Anterior cingulate cortex (tissue), 58 donors: ENCODE data around the gene CORO2A.

Experiments
- DNase-seq, 58 donors: peaks; one replicate each; lab custom pipeline; 2025; lab: John Stamatoyannopoulos, UW

CORO2A gene

DNA sequence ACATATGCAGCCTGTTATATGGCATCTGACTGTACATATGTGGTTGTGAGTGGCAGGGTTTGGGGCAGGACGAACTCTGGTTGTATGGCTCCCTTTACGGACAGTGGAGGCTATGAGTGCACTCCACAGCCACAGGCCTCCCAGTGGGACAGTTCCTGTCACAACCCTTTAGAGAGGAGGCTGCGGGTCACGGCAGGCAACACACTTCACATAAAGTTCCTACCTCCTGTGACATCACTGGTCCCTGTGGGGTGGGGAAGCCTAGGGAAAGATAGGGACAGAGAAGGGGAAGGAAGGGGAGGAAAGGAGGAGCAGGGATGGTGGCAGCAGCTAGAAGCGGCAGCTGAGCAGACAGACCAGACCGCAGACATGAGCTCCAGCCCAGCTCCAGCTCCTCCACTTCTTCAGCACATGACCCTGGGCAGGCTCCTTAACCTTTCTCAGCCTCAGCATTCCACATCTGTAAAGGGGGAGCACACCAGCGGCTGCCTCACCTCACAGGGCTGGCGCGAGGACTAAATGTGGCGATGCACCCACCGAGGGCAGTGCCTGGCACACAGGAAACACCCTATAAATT is 27.4 kb upstream of the CORO2A start:
- DNase-seq: no peak

DNA sequence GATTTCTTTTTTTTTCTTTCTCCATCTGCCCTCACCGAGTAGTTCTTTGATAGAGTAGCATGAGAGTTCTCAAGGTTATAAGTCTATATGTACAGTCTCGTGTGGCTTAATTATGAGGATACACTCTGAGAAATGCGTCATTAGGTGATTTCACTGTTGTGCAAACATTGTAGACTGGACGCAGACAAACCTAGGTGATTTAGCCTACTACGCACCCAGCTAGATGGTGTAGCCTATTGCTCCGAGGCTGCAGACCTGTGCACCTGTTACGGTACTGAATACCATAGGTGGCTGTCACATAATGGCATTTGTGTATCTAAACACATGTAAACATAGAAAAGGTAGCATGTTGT is 26.9 kb upstream of the CORO2A start:
- no peak for DNase-seq

DNA sequence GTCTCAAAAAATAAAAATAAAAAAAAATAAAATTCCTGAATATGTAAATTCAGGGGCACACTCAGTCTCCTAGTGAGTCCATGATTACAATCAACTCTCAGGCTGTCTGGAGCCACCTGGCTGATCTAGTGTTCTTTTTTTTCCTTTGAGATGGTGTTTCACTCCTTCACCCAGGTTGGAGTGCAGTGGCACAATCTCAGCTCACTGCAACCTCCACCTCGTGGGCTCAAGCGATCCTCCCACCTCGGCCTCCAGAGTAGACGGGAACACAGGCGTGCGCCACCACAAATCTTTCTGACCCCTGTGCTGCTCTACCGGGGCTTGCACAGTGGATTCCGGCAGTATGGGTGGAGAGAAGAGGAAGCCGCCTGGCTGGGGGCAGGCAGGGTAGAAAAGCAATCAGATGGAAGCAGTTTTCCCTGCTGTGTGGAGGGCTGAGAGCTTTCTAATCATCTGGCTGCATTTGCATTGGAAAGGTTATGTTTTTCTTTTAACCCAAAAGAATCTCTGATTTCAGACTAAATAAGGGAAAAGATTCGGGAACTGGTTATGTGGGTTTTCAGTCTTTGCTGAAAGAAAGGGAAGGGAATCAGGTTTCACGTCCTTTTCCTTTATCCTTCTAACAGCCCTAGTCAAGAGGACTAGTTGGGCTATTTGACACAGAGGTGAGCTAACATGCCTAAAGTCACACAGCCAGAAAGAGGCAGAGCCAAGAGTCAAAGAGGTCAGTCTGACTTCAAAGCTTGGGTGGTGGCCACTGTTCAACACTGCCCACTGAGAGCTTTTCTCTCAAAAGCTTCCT is 26.3 kb upstream of the CORO2A start:
- no peak for DNase-seq

DNA sequence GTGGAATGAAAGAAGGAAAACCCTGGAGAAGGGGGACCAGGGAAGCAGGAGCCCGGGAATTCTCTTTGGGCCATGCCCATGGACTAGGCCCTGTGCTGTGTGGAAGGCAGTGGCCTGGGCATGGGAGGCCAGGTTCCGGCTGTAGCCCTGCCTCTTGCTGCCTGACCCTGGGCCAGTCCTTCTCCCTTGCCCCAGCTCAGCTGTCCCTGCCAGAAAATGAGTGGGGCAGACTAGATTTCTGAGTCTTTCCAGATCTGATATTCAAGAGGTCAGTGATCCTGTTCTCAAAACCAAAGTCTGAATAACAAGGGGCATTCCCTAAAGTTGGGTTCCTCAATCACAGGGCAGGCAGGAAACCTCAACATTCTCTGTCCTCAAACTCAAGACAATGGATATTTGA is 24.8 kb upstream of the CORO2A start:
- no peak for DNase-seq

DNA sequence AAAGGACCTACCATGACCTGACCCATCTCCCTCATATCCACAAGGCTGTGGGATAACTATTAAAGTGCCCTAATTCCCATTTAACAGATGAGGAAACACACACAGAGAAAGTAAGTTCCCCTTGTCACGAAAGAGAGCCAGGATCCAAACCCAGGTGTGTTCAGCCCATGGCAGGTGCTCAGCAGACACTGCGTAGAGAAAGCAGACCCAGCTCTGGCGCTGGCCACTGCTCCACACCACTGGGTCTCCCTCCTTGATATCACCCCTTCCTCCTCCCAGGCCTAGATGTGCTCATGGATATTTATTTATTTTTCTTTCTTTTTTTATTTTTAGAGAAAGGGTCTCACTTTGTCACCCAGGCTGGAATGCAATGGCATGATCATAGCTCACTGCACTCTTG is 24.0 kb upstream of the CORO2A start:
- no peak for DNase-seq

DNA sequence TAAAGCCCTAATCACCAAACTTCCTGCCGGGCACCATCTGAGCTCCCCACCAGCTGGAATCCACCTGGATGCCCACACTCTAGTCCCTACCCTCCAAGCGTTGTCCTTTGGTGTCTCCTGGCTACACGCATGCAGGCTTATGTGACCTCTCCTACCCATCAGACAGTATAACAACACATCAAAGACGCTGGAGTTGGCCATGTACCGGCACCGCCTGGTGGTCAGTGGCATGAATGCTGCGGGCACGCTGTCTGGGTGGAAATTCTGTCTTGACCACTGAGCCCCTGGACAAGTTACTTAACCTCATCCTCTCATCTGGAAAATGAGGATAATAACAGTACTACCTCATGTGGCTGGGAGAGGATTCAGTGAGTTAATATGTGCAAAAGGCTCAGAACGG is 23.4 kb upstream of the CORO2A start:
- no peak for DNase-seq

DNA sequence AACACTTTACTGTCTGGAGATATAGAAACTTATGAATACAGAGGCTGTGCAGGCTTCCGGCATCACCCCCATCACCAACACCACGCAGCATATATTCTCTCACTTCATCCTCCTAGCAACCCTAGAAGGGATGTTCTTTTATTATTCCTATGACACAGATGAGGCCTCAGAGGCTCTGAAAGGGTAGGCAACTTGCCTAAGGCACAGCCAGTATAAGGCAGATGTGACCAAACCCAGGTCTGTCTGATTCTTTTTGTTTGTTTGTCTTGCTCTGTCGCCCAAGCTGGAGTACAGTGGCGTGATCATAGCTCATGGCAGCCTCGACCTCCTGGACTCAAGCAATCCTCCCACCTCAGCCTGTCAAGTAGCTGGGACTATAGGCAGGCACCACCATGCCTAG is 22.8 kb upstream of the CORO2A start:
- DNase-seq: no peak

DNA sequence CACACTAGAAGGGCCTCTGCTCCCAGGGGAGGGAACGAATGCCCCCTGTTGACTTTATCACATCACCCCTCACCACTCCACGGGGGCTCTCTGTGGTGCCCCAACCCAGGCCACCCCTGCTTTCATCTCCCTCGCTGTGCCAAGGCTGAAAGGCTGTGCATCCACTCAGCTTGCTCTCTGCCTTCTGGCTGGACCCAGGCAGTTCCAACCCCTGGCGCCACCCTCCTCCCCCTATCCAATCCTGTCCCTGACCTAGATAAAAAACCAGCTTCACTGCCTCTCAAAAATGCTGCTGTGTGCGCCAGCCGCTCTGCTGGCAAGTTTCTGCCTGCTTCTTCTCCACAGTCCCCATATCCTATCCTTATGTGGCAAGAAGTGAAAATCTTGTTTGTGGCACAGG is 22.4 kb upstream of the CORO2A start:
- peak in 21 of 58 donors; percentile 3 to 55 (median 22) for DNase-seq

DNA sequence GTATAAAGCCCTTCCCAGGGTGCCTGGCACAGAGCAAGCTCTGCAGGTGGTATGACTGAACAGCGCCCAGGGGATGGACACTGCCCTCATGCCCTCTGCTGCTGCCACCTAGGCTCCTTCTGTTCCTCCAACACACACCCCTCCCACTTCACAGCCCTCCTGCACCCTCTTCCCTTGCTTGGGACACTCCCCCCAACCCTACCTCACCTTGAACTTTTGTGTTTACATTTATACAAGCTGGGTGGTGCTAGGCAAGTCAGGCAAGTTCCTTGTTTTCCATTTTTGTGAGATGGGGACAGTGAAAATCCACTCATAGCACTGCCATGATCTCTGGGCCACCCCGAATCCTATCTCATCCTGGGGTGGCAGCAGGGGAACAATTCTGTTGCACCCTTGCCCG is 18.8 kb upstream of the CORO2A start:
- DNase-seq: no peak

DNA sequence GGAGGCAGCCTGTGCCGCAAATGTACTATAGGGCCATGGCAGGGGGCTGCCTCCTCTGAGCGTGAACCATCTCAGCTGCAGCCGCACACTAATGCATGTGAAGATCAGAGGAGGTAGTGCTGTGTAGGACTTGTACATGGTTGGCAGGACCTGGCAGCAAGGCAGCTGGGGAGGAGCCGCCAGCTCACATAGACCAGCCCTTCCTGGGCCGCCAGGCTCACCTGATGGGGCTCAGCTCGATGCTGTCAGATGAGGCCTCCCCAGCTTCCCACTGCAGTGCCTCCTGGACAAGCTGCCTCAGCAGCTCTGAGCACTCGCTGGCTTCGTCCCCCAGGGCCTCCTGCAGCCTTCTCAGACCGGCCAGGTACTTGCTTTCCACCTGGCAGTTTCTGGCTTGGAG is 18.0 kb upstream of the CORO2A start:
- DNase-seq: no peak

DNA sequence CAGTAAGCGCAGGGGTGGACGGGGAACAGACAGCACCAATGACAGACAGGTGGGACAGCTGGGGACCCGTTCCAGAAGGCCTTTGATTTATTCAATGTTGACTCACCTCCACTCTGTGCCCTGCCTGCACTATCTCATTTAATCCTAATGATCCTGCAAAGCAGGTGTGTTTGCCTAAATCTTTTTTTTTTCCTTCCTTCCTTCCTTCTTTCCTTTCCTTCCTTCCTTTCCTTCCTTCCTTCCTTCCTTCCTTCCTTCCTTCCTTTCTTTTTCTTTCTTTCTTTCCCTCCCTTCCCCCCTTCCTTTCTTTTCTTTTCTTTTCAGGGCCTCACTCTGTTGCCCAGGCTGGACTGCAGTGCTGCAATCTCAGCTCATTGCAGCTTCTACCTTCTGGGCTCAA is 17.1 kb upstream of the CORO2A start:
- no peak for DNase-seq

DNA sequence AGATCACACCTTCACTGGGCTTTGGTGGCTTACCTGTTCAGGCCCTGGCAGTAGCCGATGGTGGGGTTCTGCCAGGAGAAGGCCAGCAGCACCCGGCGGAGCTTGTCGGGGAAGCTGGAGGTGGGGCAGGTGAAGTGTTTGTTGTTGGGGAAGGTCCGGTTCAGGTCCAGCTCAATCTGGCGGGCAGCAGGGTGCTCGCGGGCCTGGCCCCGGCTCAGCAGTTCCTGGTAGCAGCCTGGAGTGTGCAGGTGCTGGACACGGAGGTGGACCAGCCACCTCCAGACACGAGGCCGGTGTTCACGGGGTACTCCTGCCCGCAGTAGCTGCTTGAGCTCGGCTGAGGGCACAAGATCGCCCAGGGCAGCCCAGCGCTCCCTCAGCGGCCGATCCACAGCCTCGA is 16.2 kb upstream of the CORO2A start:
- no peak for DNase-seq

DNA sequence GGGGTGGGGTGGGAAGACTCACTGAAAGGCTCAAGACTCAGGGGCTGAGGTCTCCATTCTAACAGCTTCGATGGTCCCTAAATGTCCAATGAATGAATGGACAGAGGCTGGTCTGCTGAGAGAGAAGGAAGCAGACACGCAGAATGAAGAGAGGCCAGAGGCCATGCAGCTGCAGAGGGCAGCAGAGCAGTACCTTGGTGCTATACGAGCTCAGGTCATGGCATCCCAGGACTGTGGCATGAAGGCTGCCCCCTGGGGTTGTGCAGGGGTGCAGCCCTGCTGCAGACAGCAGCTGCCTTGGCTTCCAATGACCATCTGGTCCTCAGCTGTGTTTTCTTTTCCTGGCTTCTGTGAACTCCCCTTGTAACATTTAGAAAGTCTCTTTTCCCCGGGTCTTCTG is 15.2 kb upstream of the CORO2A start:
- DNase-seq: no peak

DNA sequence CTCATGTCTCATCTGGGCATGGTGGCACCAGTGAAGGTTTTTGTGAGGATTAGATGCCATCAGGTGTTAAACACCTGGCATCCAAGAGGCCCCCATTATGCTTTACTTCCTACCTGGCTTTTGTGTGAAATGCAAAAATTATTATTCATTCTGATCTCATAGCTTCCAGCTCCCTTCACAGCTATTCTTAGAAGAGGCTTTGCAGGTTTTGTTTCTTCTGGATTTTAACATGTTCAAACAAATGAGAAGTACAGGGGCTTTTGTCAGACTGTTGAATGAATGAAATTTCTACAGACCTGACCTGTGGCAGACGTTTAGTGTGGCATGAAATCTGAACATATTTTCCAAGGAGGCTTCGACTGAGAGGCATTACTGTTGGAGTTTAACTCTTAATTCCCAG is 14.3 kb upstream of the CORO2A start:
- DNase-seq: no peak

DNA sequence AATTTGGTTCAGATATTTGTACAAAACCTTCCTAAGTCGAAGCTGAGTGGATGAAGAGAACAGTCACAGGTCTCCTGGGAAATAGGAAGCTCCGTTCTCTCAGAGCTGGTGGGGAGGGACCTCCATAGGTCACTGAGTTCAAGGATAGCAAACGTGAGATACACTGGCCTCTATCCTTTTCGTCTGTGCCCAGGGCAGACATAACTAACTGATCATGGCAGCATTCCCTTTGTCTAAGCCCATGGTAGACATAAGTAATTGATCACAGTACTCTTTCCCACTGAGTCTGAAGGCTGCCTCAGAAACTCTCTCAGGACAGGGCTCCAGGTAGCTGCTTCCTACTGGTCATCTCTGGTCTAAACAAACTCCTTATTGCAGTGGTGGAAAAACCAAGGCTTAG is 12.3 kb upstream of the CORO2A start:
- DNase-seq: no peak

DNA sequence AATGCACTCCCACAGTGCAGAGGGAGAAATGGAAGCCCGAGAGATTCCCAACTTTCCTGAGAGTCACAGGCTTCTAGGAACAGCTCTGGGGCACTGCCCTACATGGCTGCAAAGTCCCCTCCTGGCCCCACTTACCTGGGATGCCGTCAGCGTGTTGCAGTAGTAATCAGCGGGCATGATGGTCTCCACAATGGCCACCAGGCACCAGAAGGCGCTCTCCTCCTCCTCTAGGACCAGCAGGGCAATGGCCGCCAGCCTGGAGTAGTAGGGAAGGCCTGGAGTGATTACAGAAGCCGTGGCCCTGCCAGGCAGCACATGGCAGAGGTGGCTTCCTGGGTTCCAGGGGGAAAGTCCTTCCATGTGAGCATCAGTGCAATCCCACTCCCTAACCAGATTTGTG is 10.7 kb upstream of the CORO2A start:
- DNase-seq: no peak

DNA sequence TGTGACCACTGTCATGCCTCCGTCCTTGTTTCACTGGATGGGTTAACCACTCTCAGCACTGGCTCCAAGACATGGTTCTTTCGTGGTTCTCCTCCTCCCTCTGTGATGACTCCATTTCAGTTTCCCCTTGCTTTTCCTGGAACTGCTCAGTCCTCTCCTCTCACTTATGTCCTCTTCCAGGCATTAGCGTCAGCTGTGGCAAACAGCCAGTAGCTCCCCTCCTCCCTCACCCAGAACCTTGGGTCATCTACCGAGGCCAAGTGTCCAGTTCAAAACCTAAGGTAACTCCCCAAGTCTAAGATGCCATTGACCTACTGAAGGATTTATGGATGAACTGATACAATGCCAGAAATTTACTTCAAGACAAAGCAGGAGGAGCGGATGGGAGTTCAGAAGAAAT is 9.8 kb upstream of the CORO2A start:
- no peak for DNase-seq

DNA sequence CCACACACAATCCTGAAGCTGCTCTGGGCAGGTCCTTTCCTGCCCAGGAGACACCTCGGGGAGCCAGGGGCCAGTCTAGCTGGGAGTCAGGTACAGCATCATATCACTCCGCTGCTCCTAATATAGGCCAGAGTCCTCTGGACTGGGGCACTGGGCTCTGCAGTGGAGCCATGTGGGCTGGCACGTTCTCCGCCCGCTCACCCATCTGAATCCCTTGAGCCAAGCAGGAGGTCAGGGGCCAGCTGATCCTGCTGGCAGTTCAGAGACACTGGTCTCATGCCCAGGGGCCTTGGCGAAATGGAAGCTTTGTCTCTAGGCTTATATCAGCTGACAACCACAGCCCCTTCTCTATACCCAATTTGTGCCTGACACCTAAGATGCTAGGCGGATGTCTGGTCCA is 9.3 kb upstream of the CORO2A start:
- DNase-seq: no peak

DNA sequence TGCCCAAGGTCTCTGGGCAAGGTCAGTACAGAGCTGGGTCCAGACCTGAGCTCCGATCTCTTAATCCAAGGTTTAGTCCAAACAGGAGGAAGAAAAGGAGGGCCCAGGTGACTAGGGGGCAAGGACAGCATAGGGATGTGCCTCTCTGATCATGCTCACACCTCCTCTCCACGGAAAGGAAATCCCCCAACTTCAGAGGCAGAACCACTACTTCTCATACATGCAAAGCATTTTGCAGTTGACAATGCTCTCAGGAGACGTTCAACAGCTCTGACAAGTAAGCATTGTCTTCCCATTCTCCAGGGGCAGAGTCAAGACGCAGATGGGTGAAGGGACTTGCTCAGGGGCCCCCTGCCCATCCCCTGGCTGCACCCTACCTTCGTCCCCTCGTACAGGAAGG is 8.7 kb upstream of the CORO2A start:
- no peak for DNase-seq

DNA sequence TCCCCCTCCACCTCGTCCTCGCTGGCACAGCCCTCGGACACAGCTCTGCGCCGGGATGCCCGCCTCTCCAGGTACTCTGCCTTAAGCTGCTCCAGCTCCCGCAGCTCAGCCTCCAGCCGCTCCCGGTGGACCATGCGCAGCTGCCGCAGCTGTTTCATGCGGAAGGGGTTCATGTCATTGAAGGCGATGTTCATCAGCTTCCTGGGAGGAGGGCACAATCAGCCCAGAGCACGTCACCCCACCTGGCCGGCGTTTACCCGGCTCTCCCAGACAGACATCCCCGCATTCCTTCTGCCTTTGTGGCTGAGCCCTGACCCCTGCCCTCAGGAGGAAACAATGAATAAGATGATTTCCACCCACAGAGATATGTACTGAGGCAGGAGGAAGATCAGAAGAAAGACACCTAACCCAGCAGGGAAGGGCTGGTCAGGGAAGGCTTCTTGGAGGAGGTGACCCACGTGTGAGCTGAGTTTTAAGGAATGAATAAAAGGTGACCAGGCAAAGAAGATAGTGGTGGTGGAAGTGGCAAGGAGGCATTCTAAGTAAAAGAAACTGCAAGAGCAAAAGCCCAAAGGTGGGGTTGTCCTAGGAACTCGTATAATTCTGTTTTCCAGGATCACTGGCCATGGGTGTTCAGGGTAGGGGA is 7.1 kb upstream of the CORO2A start:
- DNase-seq: no peak

DNA sequence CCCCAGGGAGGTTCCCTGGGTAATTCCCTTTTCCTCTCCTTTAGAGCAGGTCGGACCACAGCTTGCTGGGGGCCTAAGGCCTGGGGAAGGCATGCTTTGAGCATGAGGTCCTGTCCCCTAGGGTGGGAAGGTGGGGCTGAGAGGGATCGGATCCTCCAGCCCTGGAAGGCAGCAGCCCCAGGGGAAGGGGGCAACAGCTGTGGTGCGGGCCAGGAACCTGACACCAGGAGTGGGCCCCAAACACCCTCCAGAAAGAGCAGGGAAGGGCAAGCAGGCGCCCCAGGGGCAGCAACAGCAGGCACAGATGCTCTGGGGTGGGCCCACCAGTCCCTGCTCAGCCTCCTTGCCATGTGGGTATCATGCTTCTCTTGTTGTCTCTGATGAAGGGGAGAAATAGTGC is 3.2 kb upstream of the CORO2A start:
- no peak for DNase-seq

DNA sequence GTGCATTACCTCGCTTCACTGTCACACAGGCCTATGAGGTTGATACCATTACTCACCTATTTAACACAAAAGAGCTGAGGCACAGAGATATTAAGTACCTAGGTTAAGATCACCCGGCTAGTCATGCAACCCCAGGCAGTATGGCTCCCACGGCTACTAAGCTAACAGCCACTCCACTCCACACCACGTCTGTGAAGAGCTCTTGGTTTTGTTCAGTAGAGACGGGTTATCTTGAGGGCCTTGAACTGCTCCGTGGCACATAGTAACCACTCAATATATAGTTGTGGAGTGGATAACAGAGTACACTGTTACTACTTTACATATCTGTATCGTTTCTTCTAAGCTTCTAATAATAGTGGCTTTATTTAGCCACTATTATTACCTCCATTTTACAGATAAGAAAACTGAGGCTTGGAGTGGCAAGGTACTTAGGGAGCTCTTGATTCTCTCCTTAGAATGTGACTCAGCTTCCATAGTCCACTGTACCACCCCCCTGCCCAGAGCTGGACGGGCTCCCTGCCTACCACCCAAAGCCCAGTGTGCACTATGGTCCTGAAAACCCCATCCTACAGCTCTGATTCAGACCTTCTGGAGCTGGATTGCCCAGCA is 1.0 kb upstream of the CORO2A start:
- DNase-seq: no peak
